Esophagus muscularis mucosa (tissue), 4 donors: ENCODE results near the gene RIN3. TPM values are rescaled to one million over a fixed set of nuclear protein-coding genes. Genes with fewer than 3 reads are reported as not detected.

Experiments
- DNase-seq: peaks from one replicate; pipeline ENCODE4 v3.0.0-alpha.2; 2017; ENCODE audit errors: extremely low spot score
- H3K27ac ChIP-seq, 4 donors: fragments of 200-600 bp; sonication (generic); replicated peaks in 1 of 4; 1 replicate in 3 of 4; 2 replicates in 1 of 4; pipeline ENCODE4 v1.5.1; 2016 to 2019; ENCODE audit warnings: mild to moderate bottlenecking in 1 of 4
- H3K27me3 ChIP-seq, 4 donors: fragments of 200-600 bp; sonication (generic); one replicate each; pipeline versions ENCODE4 v1.5.1 to v1.6.0; 2016 to 2019
- H3K36me3 ChIP-seq, 4 donors: fragments of 200-600 bp; sonication (generic); one replicate each; pipeline ENCODE4 v1.5.1; 2016 to 2019
- H3K4me1 ChIP-seq, 4 donors: fragments of 200-600 bp; sonication (generic); one replicate each; pipeline ENCODE4 v1.5.1; 2016 to 2019
- H3K4me3 ChIP-seq, 4 donors: fragments of 200-600 bp; sonication (generic); 1 replicate in 2 of 4; 2 replicates in 2 of 4; pipeline ENCODE4 v1.5.1; 2016 to 2019; ENCODE audit warnings: mild to moderate bottlenecking in 4 of 4, moderate library complexity in 1 of 4
- H3K9me3 ChIP-seq, 4 donors: fragments of 200-600 bp; sonication (generic); 1 replicate in 3 of 4; 2 replicates in 1 of 4; pipeline ENCODE4 v1.5.1; 2016 to 2019
- CTCF ChIP-seq, 3 experiments: fragments of 200-600 bp in 2 of 3; fragments of 450-650 bp in 1 of 3; sonication (generic) in 2 of 3; IDR thresholded peaks; one replicate each; pipeline ENCODE4 v1.5.1; 2017 to 2019; ENCODE audit warnings: antibody characterized with exemption in 3 of 3, mild to moderate bottlenecking in 2 of 3, moderate library complexity in 1 of 3
- EP300 ChIP-seq: sonication (generic); formaldehyde crosslinking; IDR thresholded peaks from one replicate; pipeline ENCODE4 v1.6.1; 2017; ENCODE audit warnings: antibody characterized with exemption
- POLR2A ChIP-seq: fragments of 450-650 bp; IDR thresholded peaks from one replicate; pipeline ENCODE4 v1.6.1; 2017; ENCODE audit warnings: antibody characterized with exemption, moderate library complexity, mild to moderate bottlenecking, low read depth
- POLR2AphosphoS5 ChIP-seq, 2 donors: sonication (generic); formaldehyde crosslinking; IDR thresholded peaks; one replicate each; pipeline ENCODE4 v1.6.1; 2017; ENCODE audit warnings: antibody characterized with exemption in 2 of 2
- WGBS: methylation state at CpG from one replicate; pipeline ENCODE4 v1.1.5; 2018; 5-methylcytosine and 5-hydroxymethylcytosine counted together
- intact Hi-C: fragments of 100-400 bp; cut with DNase I; formaldehyde crosslinking; loops from one replicate; pipeline ENCODE4 v1.15.1; 2023
- total RNA-seq, 4 donors: library from RNA; depleted of rRNA; stranded (reverse); fragments of >200 nt; gene quantifications; one replicate each; pipeline versions ENCODE4 v1.1.0 to v1.2.1, GENCODE V29; 2016

Gene RIN3
- total RNA-seq, 4 donors from 2014 or later = 10.6 to 20.0 (median 13.1) TPM

GRCh38 chr14:92646952-92647796 lies 133.6 kb downstream of the RIN3 start:
- peaks cover 16 to 71% (median 64%) of the 10 kb centered on the region in 4 donors for H3K4me1 ChIP-seq
- H3K4me3 ChIP-seq = no peak overlapping the region
- 39% methylated on average over 9 of the region's 9 CpGs for WGBS
- peak overlapping the region; percentile 87 to 94 (median 92) for H3K27ac ChIP-seq
- no peak for DNase-seq
- H3K9me3 ChIP-seq = no peaks in the 10 kb centered on the region
- intact Hi-C loops = loop anchor here (5.0 kb wide), 1 partner anchor 45 kb away; no protein-coding TSS in a partner anchor
- no peaks in the 10 kb centered on the region for H3K27me3 ChIP-seq
- TF ChIP-seq POLR2A = no peak
- peak; percentile 74 for TF ChIP-seq EP300
- peak; percentile 81 to 90 for TF ChIP-seq POLR2AphosphoS5 (IDR thresholded peaks at IDR 0.05)
- H3K36me3 ChIP-seq = peaks cover 0 to 28% (median 22%) of the 10 kb centered on the region in 4 donors

GRCh38 chr14:92647797-92648279 lies 134.3 kb downstream of the RIN3 start:
- H3K27ac ChIP-seq = peak overlapping the region; percentile 87 to 94 (median 92)
- no peak for TF ChIP-seq POLR2A
- H3K4me1 ChIP-seq = peaks cover 16 to 71% (median 64%) of the 10 kb centered on the region in 4 donors

GRCh38 chr14:92649066-92649465 lies 135.5 kb downstream of the RIN3 start:
- no peak overlapping the region for H3K4me3 ChIP-seq
- no peaks in the 10 kb centered on the region for H3K27me3 ChIP-seq
- TF ChIP-seq CTCF (IDR thresholded peaks at IDR 0.05) (no peak), POLR2AphosphoS5 (IDR thresholded peaks at IDR 0.05) (no peak), POLR2A (no peak), EP300 (no peak)
- intact Hi-C loops = loop anchor here (5.0 kb wide), 1 partner anchor 47 kb away; no protein-coding TSS in a partner anchor
- no peaks in the 10 kb centered on the region for H3K9me3 ChIP-seq
- no peak for DNase-seq
- H3K4me1 ChIP-seq = peaks cover 14 to 70% (median 63%) of the 10 kb centered on the region in 4 donors
- peaks cover 0 to 39% (median 22%) of the 10 kb centered on the region in 4 donors for H3K36me3 ChIP-seq
- peak overlapping the region; percentile 87 to 94 (median 92) for H3K27ac ChIP-seq
- WGBS = 93% methylated on average over 6 of the region's 7 CpGs

More at GRCh38 chr14:92647797-92648279, 134.3 kb downstream of the RIN3 start:
- peaks cover 0 to 29% (median 21%) of the 10 kb centered on the region in 4 donors for H3K36me3 ChIP-seq
- no peak for DNase-seq
- 72% methylated on average over 4 of the region's 4 CpGs for WGBS
- intact Hi-C loops = loop anchor here (5.0 kb wide), 1 partner anchor 46 kb away; no protein-coding TSS in a partner anchor
- H3K9me3 ChIP-seq = no peaks in the 10 kb centered on the region
- no peaks in the 10 kb centered on the region for H3K27me3 ChIP-seq
- H3K4me3 ChIP-seq = no peak overlapping the region

GRCh38 chr14:92649934-92650545 lies 136.5 kb downstream of the RIN3 start:
- Histone ChIP-seq H3K36me3 (peaks cover 0 to 33% (median 20%) of the 10 kb centered on the region in 4 donors), H3K27me3 (no peaks in the 10 kb centered on the region), H3K27ac (peak overlapping the region; percentile 87 to 94 (median 92)), H3K4me1 (peaks cover 6 to 61% (median 59%) of the 10 kb centered on the region in 4 donors), H3K9me3 (no peaks in the 10 kb centered on the region), H3K4me3 (no peak overlapping the region)
- DNase-seq = no peak
- TF ChIP-seq POLR2AphosphoS5 (IDR thresholded peaks at IDR 0.05) (peak; percentile 78 to 82), CTCF (IDR thresholded peaks at IDR 0.05) (no peak), EP300 (peak; percentile 73), POLR2A (no peak)
- intact Hi-C loops = loop anchor here (5.0 kb wide), 1 partner anchor 48 kb away; no protein-coding TSS in a partner anchor
- WGBS = 85% methylated on average over 7 of the region's 17 CpGs

GRCh38 chr14:92650581-92651105 lies 137.1 kb downstream of the RIN3 start:
- H3K9me3 ChIP-seq = no peaks in the 10 kb centered on the region
- no peak for DNase-seq
- intact Hi-C loops = no loop called here
- peaks cover 6 to 60% (median 55%) of the 10 kb centered on the region in 4 donors for H3K4me1 ChIP-seq
- H3K27me3 ChIP-seq = no peaks in the 10 kb centered on the region
- H3K4me3 ChIP-seq = no peak overlapping the region
- H3K27ac ChIP-seq = peak overlapping the region; percentile 87 to 94 (median 92)
- H3K36me3 ChIP-seq = peaks cover 0 to 33% (median 19%) of the 10 kb centered on the region in 4 donors
- TF ChIP-seq POLR2AphosphoS5 (IDR thresholded peaks at IDR 0.05) = no peak
- no peak for TF ChIP-seq CTCF (IDR thresholded peaks at IDR 0.05)
- TF ChIP-seq EP300 = no peak
- no peak for TF ChIP-seq POLR2A
- 86% methylated on average over 9 of the region's 12 CpGs for WGBS
